Body of pancreas (tissue), 4 donors: ENCODE measurements around the gene DAP. TPM values are rescaled to one million over a fixed set of nuclear protein-coding genes. Genes with fewer than 3 reads are reported as not detected.
A peak's percentile ranks its signal among the peaks of the same experiment; 100 is the strongest.

ENCODE experiments used
- ATAC-seq: fragments of 150-250 bp; one replicate; pipeline ENCODE4 v1.9.1; 2016
- DNase-seq, 4 donors: peaks; one replicate each; pipeline ENCODE4 v3.0.0-alpha.2; 2019
- H3K27ac ChIP-seq, 4 donors: fragments of 200-600 bp; sonication (generic); 1 replicate in 3 of 4; 2 replicates in 1 of 4; pipeline versions ENCODE4 v1.5.1 to v1.6.1; 2016 to 2019; ENCODE audit warnings: mild to moderate bottlenecking in 1 of 4, mixed read lengths in 1 of 4, moderate library complexity in 1 of 4
- H3K27me3 ChIP-seq, 2 donors: fragments of 200-600 bp; sonication (generic); one replicate each; pipeline ENCODE4 v1.6.0; 2016; ENCODE audit warnings: mild to moderate bottlenecking in 1 of 2
- H3K36me3 ChIP-seq, 2 donors: fragments of 200-600 bp; sonication (generic); replicated peaks in 1 of 2; 2 replicates each; pipeline ENCODE4 v1.5.1; 2016; ENCODE audit warnings: low read depth in 2 of 2; ENCODE audit not compliant: insufficient read depth in 1 of 2
- H3K4me1 ChIP-seq: fragments of 200-600 bp; sonication (generic); one replicate; pipeline ENCODE4 v1.6.0; 2016
- H3K4me3 ChIP-seq, 2 donors: fragments of 200-600 bp; sonication (generic); 1 replicate in 1 of 2; 2 replicates in 1 of 2; pipeline ENCODE4 v1.5.1; 2016 to 2019
- H3K9me3 ChIP-seq, 3 donors: fragments of 200-600 bp; sonication (generic); 1 replicate in 2 of 3; 2 replicates in 1 of 3; pipeline ENCODE4 v1.5.1; 2016
- CTCF ChIP-seq, 7 experiments: fragments of 450-650 bp in 4 of 7; fragments of 200-600 bp in 3 of 7; sonication (generic) in 3 of 7; IDR thresholded peaks; one replicate each; pipeline ENCODE4 v1.5.1; 2016 to 2019; ENCODE audit warnings: antibody characterized with exemption in 7 of 7
- POLR2A ChIP-seq, 3 donors: fragments of 450-650 bp; IDR thresholded peaks; one replicate each; pipeline ENCODE4 v1.6.1; 2016; ENCODE audit warnings: antibody characterized with exemption in 3 of 3, mild to moderate bottlenecking in 2 of 3
- WGBS, 2 donors: methylation state at CpG; one replicate each; pipeline ENCODE4 v1.1.5; 2017; 5-methylcytosine and 5-hydroxymethylcytosine counted together
- intact Hi-C: fragments of 100-400 bp; cut with DNase I; formaldehyde crosslinking; loops from one replicate; pipeline ENCODE4 v1.15.1; 2023
- total RNA-seq, 2 donors: library from RNA; depleted of rRNA; stranded (reverse); fragments of >200 nt; gene quantifications; one replicate each; pipeline ENCODE4 v1.1.0, GENCODE V29; 2016

DAP gene
- total RNA-seq, 2 donors from 2014 or later: 93.6 to 112 TPM

- Histone ChIP-seq H3K4me1 (peaks cover 47% of the 10 kb centered on the region), H3K9me3 (no peaks in the 10 kb centered on the region), H3K27me3 (no peaks in the 10 kb centered on the region), H3K27ac (peak overlapping the region; percentile 52 to 86 (median 78)), H3K36me3 (peaks cover 0 to 3% of the 10 kb centered on the region in 2 donors), H3K4me3 (no peak overlapping the region)
- intact Hi-C loops: no loop called here
- no peak for DNase-seq
- no peak for ATAC-seq
- no peak for TF ChIP-seq POLR2A (IDR thresholded peaks at IDR 0.05)
- no peak for TF ChIP-seq CTCF (IDR thresholded peaks at IDR 0.05)
- 70 to 80% methylated on average over 8 of the region's 8 CpGs for WGBS, 2 donors
These were observed 48.3 kb downstream of the DAP start for GRCh38 chr5:10712574-10713366.

- TF ChIP-seq POLR2A (IDR thresholded peaks at IDR 0.05) (no peak), CTCF (IDR thresholded peaks at IDR 0.05) (no peak)
- Histone ChIP-seq H3K27me3 (no peaks in the 10 kb centered on the region), H3K4me3 (no peak overlapping the region), H3K9me3 (no peaks in the 10 kb centered on the region), H3K36me3 (peaks cover 0 to 3% of the 10 kb centered on the region in 2 donors), H3K4me1 (peaks cover 53% of the 10 kb centered on the region), H3K27ac (peak overlapping the region; percentile 52 to 86 (median 78))
- intact Hi-C loops: no loop called here
- no peak for DNase-seq
- ATAC-seq: no peak
- WGBS, 2 donors: 69 to 79% methylated on average over 6 of the region's 6 CpGs
These were observed 49.5 kb downstream of the DAP start for GRCh38 chr5:10711562-10711961.

- no peaks in the 10 kb centered on the region for H3K9me3 ChIP-seq
These were observed 50.4 kb downstream of the DAP start for GRCh38 chr5:10710513-10711128.

GRCh38 chr5:10709933-10710332, 51.1 kb downstream of the DAP start:
- WGBS, 2 donors: 18 to 39% methylated on average over 7 to 8 of the region's 8 CpGs
- H3K27ac ChIP-seq: peak overlapping the region; percentile 64 to 86 (median 78)
- DNase-seq (peak in 2 of 4 donors; percentile 47 to 49), ATAC-seq (peak; percentile 22)
- no peak for TF ChIP-seq CTCF (IDR thresholded peaks at IDR 0.05)
- no peak for TF ChIP-seq POLR2A (IDR thresholded peaks at IDR 0.05)
- no peaks in the 10 kb centered on the region for H3K36me3 ChIP-seq
- H3K9me3 ChIP-seq: no peaks in the 10 kb centered on the region
- H3K4me1 ChIP-seq: peaks cover 70% of the 10 kb centered on the region
- intact Hi-C loops: loop anchor here (10.0 kb wide), 1 partner anchor 45 kb away; no protein-coding TSS in a partner anchor
- H3K27me3 ChIP-seq: no peaks in the 10 kb centered on the region
- no peak overlapping the region for H3K4me3 ChIP-seq

More at GRCh38 chr5:10710513-10711128, 50.4 kb downstream of the DAP start:
- DNase-seq (peak; percentile 58 to 81 (median 69)), ATAC-seq (peak; percentile 73)
- Histone ChIP-seq H3K4me1 (peaks cover 63% of the 10 kb centered on the region), H3K27me3 (no peaks in the 10 kb centered on the region), H3K36me3 (peaks cover 0 to under 1% of the 10 kb centered on the region in 2 donors), H3K27ac (peak overlapping the region; percentile 64 to 86 (median 78)), H3K4me3 (no peak overlapping the region)
- intact Hi-C loops: no loop called here
- TF ChIP-seq CTCF (IDR thresholded peaks at IDR 0.05) (no peak), POLR2A (IDR thresholded peaks at IDR 0.05) (no peak)
- WGBS, 2 donors: 54 to 56% methylated on average over 9 to 10 of the region's 10 CpGs
